HG03066 (cell line): Measurements from ENCODE around the gene CPNE2.

Experiments used
- ATAC-seq: cut with Tn5 transposase; IDR thresholded peaks from one replicate; pipeline ENCODE4 v1.9.1; 2021; ENCODE audit warnings: low read depth; ENCODE audit not compliant: unreplicated experiment

Gene CPNE2

DNA sequence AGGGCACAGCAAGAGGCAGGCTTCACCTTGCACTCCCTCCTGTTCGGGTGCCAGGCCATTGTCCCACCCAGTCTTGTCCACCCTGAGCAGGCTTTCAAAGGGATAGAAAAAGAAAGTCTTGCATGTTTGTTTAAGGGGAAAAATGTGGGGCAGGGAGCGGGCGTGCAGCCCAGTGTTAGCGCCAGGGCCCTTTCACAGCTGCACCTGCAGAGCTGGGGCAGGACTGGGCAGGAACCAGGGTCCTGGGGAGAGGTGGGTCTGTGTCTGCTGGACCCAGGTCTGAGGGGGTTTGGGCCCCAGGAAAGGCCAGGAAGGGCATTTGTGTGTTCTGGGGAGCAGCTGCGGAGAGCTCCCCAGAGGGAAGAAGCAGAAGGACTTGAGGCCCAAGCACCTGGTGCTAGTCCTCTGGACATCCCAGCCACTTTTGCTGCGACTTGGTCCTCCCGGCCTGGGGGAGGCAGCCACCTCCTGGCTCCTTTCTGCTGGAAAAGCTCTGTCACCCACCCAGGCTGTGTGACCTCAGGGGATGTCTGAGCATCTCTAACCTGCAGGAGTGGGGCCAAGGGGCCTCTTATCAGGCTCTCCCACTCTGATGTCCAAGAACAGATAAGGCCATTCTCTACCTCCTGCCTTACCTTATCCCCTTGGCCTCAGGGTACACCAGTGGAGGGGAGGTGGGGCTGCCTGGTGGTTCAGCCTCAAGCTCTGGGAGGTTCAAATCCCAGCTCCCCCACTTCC lies 48.7 kb downstream of the CPNE2 start:
- ATAC-seq, result no peak

DNA sequence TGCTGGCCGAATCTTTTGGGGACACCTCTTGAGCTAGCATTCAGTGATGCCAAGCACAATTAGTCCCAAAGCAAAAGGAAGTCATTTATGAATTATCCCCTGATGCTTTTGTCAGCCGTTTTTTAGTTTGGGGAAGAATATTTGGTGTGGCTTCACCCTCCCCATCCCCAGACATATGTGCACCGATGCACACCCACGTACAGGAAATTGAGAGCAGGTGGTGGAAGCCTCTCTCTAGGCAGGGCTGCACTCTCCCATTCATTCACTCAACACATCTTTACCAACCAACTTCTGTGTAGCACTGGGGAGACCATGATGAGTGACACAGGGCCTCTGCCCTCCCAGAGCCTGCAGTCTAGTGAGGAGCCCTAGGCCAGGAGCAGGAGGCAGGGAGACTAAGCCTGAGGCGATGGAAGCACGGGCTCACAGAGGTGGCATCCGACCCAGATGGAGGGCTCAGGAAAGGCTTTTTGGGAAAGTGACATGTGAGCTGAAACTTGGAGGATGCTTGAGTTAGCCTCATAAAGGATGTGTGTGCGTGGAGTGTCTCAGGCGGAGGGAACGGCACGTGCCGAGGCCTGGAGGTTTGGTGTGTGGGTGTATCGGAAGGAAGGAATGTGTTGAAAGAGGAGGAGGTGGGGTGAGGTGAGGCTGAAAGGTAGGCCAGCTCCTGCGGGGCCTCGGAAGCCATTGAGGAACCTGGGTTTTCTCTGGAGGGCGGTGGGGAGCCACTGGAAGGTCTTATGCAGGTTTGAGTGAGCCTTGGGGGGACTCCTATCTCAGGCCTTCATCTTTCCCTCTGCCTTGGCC lies 49.6 kb downstream of the CPNE2 start:
- no peak for ATAC-seq

GRCh38 chr16:57143149-57143921 lies 51.0 kb downstream of the CPNE2 start:
- ATAC-seq, result no peak

- no peak for ATAC-seq
These were observed 51.6 kb downstream of the CPNE2 start for GRCh38 chr16:57144027-57144426.

DNA sequence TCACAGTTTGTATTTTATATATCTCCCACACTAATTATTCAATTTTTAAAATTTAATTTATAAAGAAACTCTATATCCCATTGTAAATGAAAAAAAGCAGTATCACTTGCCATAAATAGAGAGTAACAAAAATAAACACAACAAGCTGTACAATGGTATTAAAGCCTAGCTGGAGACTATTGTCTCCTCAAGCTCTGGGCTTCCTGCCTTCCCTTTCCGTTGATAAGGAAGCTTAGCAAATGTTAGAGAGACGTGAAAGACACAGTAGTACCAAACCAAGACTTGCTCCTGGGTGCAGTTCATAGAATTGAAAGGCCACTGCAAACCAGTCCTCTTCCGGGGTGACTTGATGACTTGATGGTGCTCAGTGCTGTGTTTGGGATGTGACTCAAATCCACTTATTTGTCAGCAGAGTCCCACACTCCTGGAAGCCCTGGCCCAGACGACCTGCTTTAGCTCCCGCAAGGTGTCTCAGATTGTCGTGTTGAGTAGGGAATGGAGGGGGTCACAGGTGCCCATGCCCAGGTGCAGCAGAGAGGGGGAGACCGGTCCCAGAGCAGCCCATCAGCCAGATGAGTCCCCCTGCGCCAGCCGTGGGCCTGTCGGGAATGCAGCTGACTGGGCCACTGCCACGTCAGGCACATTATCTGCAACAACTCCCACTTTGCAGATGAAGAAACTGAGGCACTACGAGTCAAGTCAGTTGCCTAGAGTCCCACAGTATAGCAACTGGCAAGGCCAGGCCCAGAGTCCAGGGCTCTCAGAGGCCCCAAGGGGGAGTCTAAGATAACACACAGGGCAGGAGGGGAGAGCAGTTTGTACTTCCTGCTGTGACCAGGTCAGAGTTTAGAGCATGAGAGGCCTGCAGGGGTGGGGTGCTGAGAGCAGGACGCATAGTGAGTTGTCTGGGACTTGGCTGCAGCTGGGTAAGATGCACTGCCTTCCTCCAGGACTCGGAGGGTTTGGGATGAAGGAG lies 53.0 kb downstream of the CPNE2 start:
- no peak for ATAC-seq

DNA sequence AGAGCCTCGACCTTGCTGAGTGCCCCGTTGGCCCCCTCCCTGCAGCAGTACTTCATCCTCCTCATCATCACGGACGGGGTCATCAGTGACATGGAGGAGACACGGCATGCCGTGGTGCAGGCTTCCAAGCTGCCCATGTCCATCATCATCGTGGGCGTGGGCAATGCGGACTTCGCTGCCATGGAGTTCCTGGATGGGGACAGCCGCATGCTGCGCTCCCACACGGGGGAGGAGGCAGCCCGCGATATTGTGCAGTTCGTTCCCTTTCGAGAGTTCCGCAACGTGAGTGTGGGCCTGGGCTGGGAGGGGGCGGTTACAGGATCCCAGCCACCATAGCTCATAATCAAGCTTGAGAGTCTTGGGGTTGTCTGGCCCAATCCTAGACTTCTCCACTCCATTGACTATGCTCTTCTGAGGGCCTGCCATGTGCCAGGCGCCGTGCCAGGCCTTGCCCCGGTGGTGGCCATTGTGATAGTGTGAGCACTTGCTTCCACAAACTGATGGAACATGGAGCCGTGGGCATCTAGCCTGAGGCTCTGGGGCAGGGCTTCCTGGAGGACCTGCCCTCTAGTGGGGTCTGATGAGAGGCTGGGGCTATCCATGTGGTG lies 53.8 kb downstream of the CPNE2 start:
- no peak for ATAC-seq

GRCh38 chr16:57146735-57147134 lies 54.4 kb downstream of the CPNE2 start:
- ATAC-seq, result no peak

- ATAC-seq, result no peak
These were observed 55.2 kb downstream of the CPNE2 start for GRCh38 chr16:57147381-57148221.

- no peak for ATAC-seq
These were observed 56.1 kb downstream of the CPNE2 start for GRCh38 chr16:57148481-57148880.

DNA sequence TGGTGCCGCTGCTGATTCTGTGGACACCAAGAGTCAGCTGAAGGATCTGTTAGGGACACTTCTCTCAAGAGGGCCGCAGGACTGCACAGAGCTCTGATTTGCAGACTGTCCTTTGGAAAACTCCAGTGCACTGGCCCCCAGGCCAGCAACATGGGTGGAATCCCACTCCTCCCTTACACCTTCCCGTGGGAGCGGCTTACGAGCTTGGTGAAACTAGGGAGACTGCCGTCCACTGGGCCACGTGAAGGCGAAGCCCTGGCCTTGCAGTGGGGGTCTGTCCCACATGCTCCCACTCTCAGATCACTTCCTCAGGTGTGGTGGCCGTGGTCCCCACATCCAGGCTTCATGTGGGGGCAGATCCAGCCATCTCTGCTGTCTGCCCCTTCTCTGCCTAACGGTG lies 57.0 kb downstream of the CPNE2 start:
- ATAC-seq, result no peak

GRCh38 chr16:57150682-57151330 lies 58.4 kb downstream of the CPNE2 start:
- ATAC-seq, result no peak

DNA sequence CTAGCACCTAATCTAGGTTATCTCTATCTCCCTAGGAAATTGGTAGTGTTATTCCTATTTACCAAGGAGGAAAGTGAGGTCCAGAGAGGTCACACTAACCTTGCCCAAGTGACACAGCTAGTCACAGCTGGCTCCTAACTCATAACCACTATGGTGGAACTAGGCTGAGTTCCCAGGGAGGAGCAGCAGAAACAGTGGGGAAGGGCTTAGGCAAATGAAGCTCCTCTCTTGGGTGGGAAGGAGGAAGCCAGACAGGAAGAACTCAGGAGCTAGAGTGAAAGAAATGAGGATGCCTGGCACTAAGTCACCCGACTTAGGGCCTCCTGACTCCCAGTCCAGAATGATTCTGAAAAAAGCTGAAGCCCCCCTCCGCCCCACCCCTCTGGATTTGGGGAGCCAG lies 59.0 kb downstream of the CPNE2 start:
- ATAC-seq, result no peak

DNA sequence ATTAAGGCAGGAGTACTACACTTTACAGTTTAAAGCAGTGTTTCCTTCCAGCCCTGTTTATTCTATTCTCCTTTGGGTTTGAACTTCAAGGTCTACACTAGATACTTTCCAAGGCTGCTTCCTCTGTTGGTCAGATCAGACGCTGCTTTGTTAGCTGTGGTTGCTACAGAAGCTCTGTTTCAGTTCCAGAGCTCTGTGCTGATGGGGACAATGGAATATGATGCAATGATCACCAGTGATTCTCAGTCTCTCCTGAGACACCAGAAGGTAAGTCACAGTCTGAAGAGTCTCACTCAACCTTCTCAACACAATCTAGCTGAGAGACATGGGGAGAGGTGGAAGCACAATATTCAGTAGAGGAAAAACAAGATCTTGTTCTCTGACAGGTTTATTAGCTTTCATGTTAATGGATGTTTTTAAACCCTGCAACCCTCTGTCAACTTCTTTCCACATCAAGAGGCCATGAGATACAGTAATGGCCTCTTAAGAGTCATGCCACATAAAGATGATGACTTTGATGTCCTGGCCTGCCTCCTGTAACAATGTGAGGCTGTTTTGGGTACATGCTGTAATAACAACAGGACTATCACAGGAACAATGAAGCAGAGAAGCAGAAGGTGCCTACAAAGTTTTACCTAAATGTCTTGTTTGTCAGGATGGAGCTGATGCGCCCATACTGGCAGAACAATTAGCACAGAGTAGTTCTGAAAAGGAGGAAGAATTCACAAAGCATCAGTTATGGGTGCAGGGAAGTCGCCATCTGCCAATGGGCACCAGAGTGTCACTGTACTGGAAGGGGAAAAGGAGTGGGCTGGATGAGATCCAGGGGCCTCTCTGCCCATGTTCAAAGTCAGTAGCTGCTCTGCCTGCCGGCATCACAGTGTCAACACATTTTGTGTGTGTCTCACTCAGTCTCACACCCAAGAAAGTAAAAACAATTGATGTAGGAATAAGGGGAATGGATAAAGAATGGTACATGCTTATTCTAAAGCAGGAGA lies 60.0 kb downstream of the CPNE2 start:
- no peak for ATAC-seq

- no peak for ATAC-seq
These were observed 61.5 kb downstream of the CPNE2 start for GRCh38 chr16:57153841-57154240.

DNA sequence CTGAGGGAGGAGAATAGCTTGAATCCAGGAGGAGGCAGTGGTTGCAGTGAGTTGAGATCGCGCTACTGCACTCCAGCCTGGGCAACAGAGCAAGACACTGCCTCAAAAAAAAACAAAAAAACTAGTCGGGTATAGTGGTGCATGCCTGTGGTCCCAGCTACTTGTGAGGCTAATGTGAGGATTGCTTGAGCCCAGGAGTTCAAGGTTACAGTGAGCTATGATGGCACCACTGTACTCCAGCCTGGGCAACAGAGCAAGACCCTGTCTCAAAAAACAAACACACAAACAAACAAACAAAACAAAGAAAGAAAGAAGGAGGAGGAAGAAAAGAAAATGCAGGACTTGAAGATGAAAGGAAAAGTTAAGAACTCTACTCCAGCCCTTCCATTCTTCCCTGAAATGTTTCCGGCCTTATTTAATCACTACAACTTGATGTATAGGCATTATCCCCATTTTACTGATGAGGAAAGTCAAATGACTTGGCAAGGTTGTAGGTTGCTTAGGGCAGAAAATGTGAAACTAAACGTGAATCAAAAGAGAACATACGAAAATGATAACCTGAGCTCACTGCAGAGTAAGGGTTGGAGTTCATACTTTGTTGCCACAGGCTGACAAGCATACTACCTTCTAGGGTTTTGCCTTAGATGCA lies 63.4 kb downstream of the CPNE2 start:
- no peak for ATAC-seq

- no peak for ATAC-seq
These were observed 63.9 kb downstream of the CPNE2 start for GRCh38 chr16:57156351-57156703.

- ATAC-seq, result no peak
These were observed 65.2 kb downstream of the CPNE2 start for GRCh38 chr16:57157533-57157932.
